ENCODE data around the gene IL26. TPM values are rescaled to one million over a fixed set of nuclear protein-coding genes. Genes with fewer than 3 reads are reported as not detected.

The IL26 gene
- total and polyA plus RNA-seq, 2 of the 4 experiments (the other 2 are of a cell fraction): not detected

DNA sequence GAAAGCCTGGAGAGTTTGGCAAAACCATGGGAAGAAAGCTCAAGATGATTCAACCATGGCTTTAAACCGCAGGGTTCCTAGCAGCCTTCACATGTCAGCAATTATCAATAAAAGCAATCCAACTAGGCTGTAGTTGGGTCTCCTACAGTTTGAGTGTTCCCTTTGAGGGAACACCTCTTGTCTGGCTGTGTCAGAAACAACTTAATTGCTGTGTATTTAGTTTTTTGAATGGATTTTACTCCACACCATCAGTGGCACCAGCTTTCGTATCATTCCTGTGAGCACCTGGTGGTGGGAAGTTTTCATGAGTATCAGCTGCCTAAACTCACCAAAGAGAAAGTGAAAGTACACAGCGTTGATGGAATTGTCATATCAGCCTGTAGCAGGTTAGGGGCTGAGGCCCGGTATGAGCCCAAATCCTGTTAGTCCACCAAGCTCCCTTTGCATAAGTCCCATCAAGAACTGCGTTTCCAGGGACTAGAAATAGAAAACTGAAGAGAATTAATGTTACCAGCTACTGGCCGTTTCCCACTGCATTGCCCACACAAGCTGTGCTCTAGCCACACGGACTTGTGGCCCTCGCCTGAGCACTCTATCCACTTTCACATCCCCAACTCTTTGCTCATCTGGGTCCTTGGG lies 10.9 kb upstream of the IL26 start:
- Histone ChIP-seq H4K20me1 (ENCODE audit: insufficient read depth, low read length) (no peaks in the 10 kb centered on the region), H3K4me2 (ENCODE audit: low read depth, low read length) (peak overlapping the region; percentile 62; the same call in 1 of the 2 replicates), H3K27me3 (ENCODE audit: control insufficient read depth, insufficient read depth, low read length) (peaks cover 6% of the 10 kb centered on the region; the same call in 1 of the 2 replicates), H2BK5ac (ENCODE audit: low read depth, low read length, poor library complexity, severe bottlenecking) (no peak overlapping the region), H4K8ac (ENCODE audit: low read depth in 2 of 2, low read length in 2 of 2) (no peak overlapping the region), H3K56ac (ENCODE audit: extremely low read depth, insufficient read depth, low read length) (no peak overlapping the region), H2BK15ac (ENCODE audit: low read depth, low read length) (no peak overlapping the region), H3K4me1 (ENCODE audit: control insufficient read depth, insufficient read depth, low read length) (peaks cover 8% of the 10 kb centered on the region), H3K18ac (ENCODE audit: low read depth, low read length) (no peak overlapping the region), H3K14ac (replicated peaks; ENCODE audit: low read depth, low read length) (no peak overlapping the region), H3K4ac (ENCODE audit: low read depth, low read length) (no peak overlapping the region), H3K36me3 (ENCODE audit: control insufficient read depth, insufficient read depth, low read length) (no peaks in the 10 kb centered on the region), H2AK5ac (ENCODE audit: low read depth, low read length) (no peak overlapping the region), H3K27ac (ENCODE audit: insufficient read depth, low read length) (no peak overlapping the region), H3K79me1 (ENCODE audit: low read depth in 1 of 2, low read length in 2 of 2) (no peaks in the 10 kb centered on the region), H4K91ac (ENCODE audit: insufficient read depth, low read depth, low read length) (no peak overlapping the region), H3K23ac (ENCODE audit: low read depth, low read length) (no peak overlapping the region), H4K5ac (ENCODE audit: low read depth, low read length) (no peak overlapping the region), H3K9ac (ENCODE audit: low read depth, low read length) (no peak overlapping the region), H3K9me1 (ENCODE audit: insufficient read depth, low read length) (0 out of 2 replicates have a peak, but pooled peaks cover 5% of the 10 kb centered on the region), H3K9me3 (ENCODE audit: control insufficient read depth, insufficient read depth, low read length) (no peaks in the 10 kb centered on the region), H3K4me3 (ENCODE audit: insufficient read depth, low read depth, low read length) (no peak overlapping the region), H2BK120ac (ENCODE audit: low read depth, low read length) (no peak overlapping the region), H2AK9ac (replicated peaks; ENCODE audit: low read depth, low read length, poor library complexity) (no peak overlapping the region), H2BK20ac (ENCODE audit: low read depth, low read length) (no peak overlapping the region), H2AFZ (replicated peaks; ENCODE audit: low read length, poor library complexity) (no peak overlapping the region)
- in situ Hi-C loops (cut with MboI; ENCODE audit: low sequenced_read_pairs): no loop called here
- ChIA-PET POLR2A (ENCODE audit: unreplicated experiment) (no interaction called here), CTCF (no interaction called here)
- TF ChIP-seq, protein P1, sequence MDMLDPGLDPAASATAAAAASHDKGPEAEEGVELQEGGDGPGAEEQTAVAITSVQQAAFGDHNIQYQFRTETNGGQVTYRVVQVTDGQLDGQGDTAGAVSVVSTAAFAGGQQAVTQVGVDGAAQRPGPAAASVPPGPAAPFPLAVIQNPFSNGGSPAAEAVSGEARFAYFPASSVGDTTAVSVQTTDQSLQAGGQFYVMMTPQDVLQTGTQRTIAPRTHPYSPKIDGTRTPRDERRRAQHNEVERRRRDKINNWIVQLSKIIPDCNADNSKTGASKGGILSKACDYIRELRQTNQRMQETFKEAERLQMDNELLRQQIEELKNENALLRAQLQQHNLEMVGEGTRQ (IDR thresholded peaks at IDR 0.05; ENCODE audit: low read depth, low read length): no peak
- no peak for TF ChIP-seq ELK1 (IDR thresholded peaks at IDR 0.05; ENCODE audit: borderline replicate concordance, low read depth, low read length)
- no peak for TF ChIP-seq POLR2A (IDR thresholded peaks at IDR 0.05; ENCODE audit: low read depth, low read length)
- no peak for TF ChIP-seq RFX5 (IDR thresholded peaks at IDR 0.05; ENCODE audit: low read depth, low read length)
- no peak for TF ChIP-seq RAD21 (IDR thresholded peaks at IDR 0.05; ENCODE audit: low read length)
- no peak for TF ChIP-seq CHD1 (IDR thresholded peaks at IDR 0.05; ENCODE audit: low read depth, low read length)
- no peak for TF ChIP-seq MXI1 (IDR thresholded peaks at IDR 0.05; ENCODE audit: borderline replicate concordance, low read depth, low read length)
- TF ChIP-seq MAFK (IDR thresholded peaks at IDR 0.05; ENCODE audit: low read depth, low read length): no peak
- TF ChIP-seq FOS (IDR thresholded peaks at IDR 0.05; ENCODE audit: low read depth, low read length): no peak
- intact Hi-C loops (cut with micrococcal nuclease): loop anchor here (1.0 kb wide), 1 partner anchor 81 kb away; no protein-coding TSS in a partner anchor
- dilution Hi-C loops (cut with HindIII; ENCODE audit: low sequenced_read_pairs, unreplicated experiment): no loop called here
- ATAC-seq (ENCODE audit: low read depth): no peak
- WGBS, 2 experiments (ENCODE audit: extremely low coverage in 2 of 2, insufficient read length in 1 of 2): 80% methylated on average over 1 of the region's 8 CpGs; no CpG with 5 or more reads in 1 of the 2 experiments
- BruUV-seq (replicated peaks): no TSS peak
- DNase-seq: no peak
